HEK293 (cell line): ENCODE data around the gene FAAH.
A peak's percentile ranks its signal among the peaks of the same experiment; 100 is the strongest.

ENCODE experiments used
- CTCF ChIA-PET: fragments of 350-600 bp; formaldehyde crosslinking; extraction: SDS; loops from one replicate; lab custom pipeline; 2021; ENCODE audit warnings: antibody characterized with exemption; lab: Yijun Ruan, JAX
- POLR2A ChIA-PET: fragments of 300-600 bp; formaldehyde crosslinking; extraction: SDS; loops from one replicate; lab custom pipeline; 2020; ENCODE audit warnings: antibody characterized with exemption, inconsistent platforms; lab: Yijun Ruan, JAX
- H3K27ac ChIP-seq: fragments of 200-500 bp; sonication (Bioruptor generic); 2 replicates; pipeline ENCODE4 v1.5.1; 2014; ENCODE audit warnings: low read depth, low read length, control low read depth, inconsistent platforms; ENCODE audit errors: extremely low read depth
- H3K36me3 ChIP-seq, 2 experiments: fragments of 200-500 bp in 1 of 2; sonication (Bioruptor generic) in 1 of 2; 1 replicate in 1 of 2; 2 replicates in 1 of 2; pipeline ENCODE4 v1.5.1; 2014 to 2017; ENCODE audit warnings: inconsistent platforms in 2 of 2, low read length in 2 of 2; ENCODE audit not compliant: control insufficient read depth in 2 of 2, insufficient read depth in 1 of 2
- H3K4me1 ChIP-seq: fragments of 200-500 bp; sonication (Bioruptor generic); 2 replicates; pipeline ENCODE4 v1.5.1; 2014; ENCODE audit warnings: mild to moderate bottlenecking, low read length, inconsistent platforms; ENCODE audit not compliant: control insufficient read depth, insufficient read depth
- H3K4me3 ChIP-seq: 2 replicates; pipeline ENCODE4 v1.5.1; 2011; ENCODE audit warnings: low read depth, mild to moderate bottlenecking, control low read depth, low read length, moderate library complexity
- H3K9me3 ChIP-seq: fragments of 200-500 bp; sonication (Bioruptor generic); 2 replicates; pipeline ENCODE4 v1.5.1; 2014; ENCODE audit warnings: low read depth, low read length, inconsistent platforms; ENCODE audit not compliant: control insufficient read depth, insufficient read depth
- MZF1 ChIP-seq: fragments of 450-650 bp; formaldehyde crosslinking; IDR thresholded peaks from 2 replicates; pipeline ENCODE4 v1.5.1; 2017; ENCODE audit warnings: missing biosample characterization, missing genetic modification characterization, borderline replicate concordance
- PRDM6 ChIP-seq: fragments of 450-650 bp; formaldehyde crosslinking; IDR thresholded peaks from 2 replicates; pipeline ENCODE4 v1.5.1; 2017; ENCODE audit warnings: missing biosample characterization, missing genetic modification characterization
- ZBTB20 ChIP-seq: fragments of 450-650 bp; formaldehyde crosslinking; IDR thresholded peaks from 2 replicates; pipeline ENCODE4 v1.5.1; 2016; ENCODE audit warnings: missing biosample characterization, missing genetic modification characterization
- ZBTB7A ChIP-seq: fragments of 450-650 bp; formaldehyde crosslinking; IDR thresholded peaks from 2 replicates; pipeline ENCODE4 v1.5.1; 2016; ENCODE audit warnings: low read depth, missing biosample characterization, missing genetic modification characterization
- ZNF214 ChIP-seq: fragments of 450-650 bp; formaldehyde crosslinking; IDR thresholded peaks from 2 replicates; pipeline ENCODE4 v1.5.1; 2017; ENCODE audit warnings: missing biosample characterization, mild to moderate bottlenecking, missing genetic modification characterization, borderline replicate concordance
- ZNF292 ChIP-seq: fragments of 450-650 bp; formaldehyde crosslinking; IDR thresholded peaks from 2 replicates; pipeline ENCODE4 v1.5.1; 2016; ENCODE audit warnings: low read depth, missing biosample characterization, missing genetic modification characterization, borderline replicate concordance
- ZNF311 ChIP-seq: fragments of 450-650 bp; formaldehyde crosslinking; IDR thresholded peaks from 2 replicates; pipeline ENCODE4 v1.5.1; 2017; ENCODE audit warnings: missing biosample characterization, missing genetic modification characterization, borderline replicate concordance
- ZNF362 ChIP-seq: fragments of 450-650 bp; formaldehyde crosslinking; IDR thresholded peaks from 2 replicates; pipeline ENCODE4 v1.5.1; 2016; ENCODE audit warnings: missing biosample characterization, missing genetic modification characterization
- ZNF398 ChIP-seq: fragments of 450-650 bp; formaldehyde crosslinking; IDR thresholded peaks from 2 replicates; pipeline ENCODE4 v1.5.1; 2017; ENCODE audit warnings: missing biosample characterization, missing genetic modification characterization
- ZNF513 ChIP-seq: fragments of 450-650 bp; IDR thresholded peaks from 2 replicates; pipeline ENCODE4 v1.5.1; 2018; ENCODE audit warnings: missing biosample characterization, missing genetic modification characterization
- ZNF521 ChIP-seq: fragments of 450-650 bp; formaldehyde crosslinking; IDR thresholded peaks from 2 replicates; pipeline ENCODE4 v1.5.1; 2017; ENCODE audit warnings: missing biosample characterization, mild to moderate bottlenecking, missing genetic modification characterization
- ZNF548 ChIP-seq: fragments of 450-650 bp; formaldehyde crosslinking; IDR thresholded peaks from 2 replicates; pipeline ENCODE4 v1.5.1; 2016; ENCODE audit warnings: missing biosample characterization, missing genetic modification characterization
- ZNF560 ChIP-seq: fragments of 450-650 bp; formaldehyde crosslinking; IDR thresholded peaks from 2 replicates; pipeline ENCODE4 v1.5.1; 2017; ENCODE audit warnings: missing biosample characterization, missing genetic modification characterization, borderline replicate concordance
- ZNF571 ChIP-seq: fragments of 450-650 bp; formaldehyde crosslinking; IDR thresholded peaks from 2 replicates; pipeline ENCODE4 v1.5.0; 2017; ENCODE audit warnings: missing biosample characterization, missing genetic modification characterization
- ZNF580 ChIP-seq: fragments of 450-650 bp; formaldehyde crosslinking; IDR thresholded peaks from 2 replicates; pipeline ENCODE4 v1.5.1; 2016; ENCODE audit warnings: missing biosample characterization, missing genetic modification characterization
- ZNF658 ChIP-seq: fragments of 450-650 bp; formaldehyde crosslinking; IDR thresholded peaks from 2 replicates; pipeline ENCODE4; 2016; ENCODE audit warnings: missing biosample characterization, missing genetic modification characterization
- ZNF776 ChIP-seq: fragments of 450-650 bp; formaldehyde crosslinking; IDR thresholded peaks from 2 replicates; pipeline ENCODE4 v1.5.0; 2017; ENCODE audit warnings: missing biosample characterization, missing genetic modification characterization, borderline replicate concordance
- ZSCAN16 ChIP-seq: fragments of 450-650 bp; formaldehyde crosslinking; IDR thresholded peaks from 2 replicates; pipeline ENCODE4 v1.5.1; 2016; ENCODE audit warnings: missing biosample characterization, missing genetic modification characterization

FAAH gene

GRCh38 chr1:46411601-46412341, 17.7 kb downstream of the FAAH start (continued):
- TF ChIP-seq ZNF362 (tag by site-specific recombination) = no peak
- TF ChIP-seq ZNF580 (tag by site-specific recombination) = no peak
- TF ChIP-seq ZNF548 = no peak

GRCh38 chr1:46412893-46413595, 18.9 kb downstream of the FAAH start:
- Histone ChIP-seq H3K4me3 (no peak overlapping the region), H3K4me1 (no peaks in the 10 kb centered on the region), H3K36me3 (no peaks in the 10 kb centered on the region), H3K27ac (no peak overlapping the region), H3K9me3 (no peaks in the 10 kb centered on the region)
- TF ChIP-seq ZNF776 (tag by site-specific recombination) (no peak), ZBTB20 (0 out of 2 replicates have a peak, but pooled peaks have one; percentile 25), ZBTB7A (tag by site-specific recombination) (no peak)
- POLR2A ChIA-PET = no interaction called here
- CTCF ChIA-PET = interaction anchor here (0.7 to 2.4 kb wide), 3 partner anchors 8 to 26 kb away, joined by 3 to 19 read pairs (median 3); no protein-coding TSS in a partner anchor

GRCh38 chr1:46413596-46413985, 19.5 kb downstream of the FAAH start:
- no peaks in the 10 kb centered on the region for H3K9me3 ChIP-seq

More at GRCh38 chr1:46413596-46413985, 19.5 kb downstream of the FAAH start:
- CTCF ChIA-PET = interaction anchor here (0.8 to 1.2 kb wide), 3 partner anchors 8 to 80 kb away, joined by 3 to 4 read pairs (median 3); no protein-coding TSS in a partner anchor
- H3K36me3 ChIP-seq = no peaks in the 10 kb centered on the region
- H3K27ac ChIP-seq = no peak overlapping the region
- TF ChIP-seq ZNF311 (tag by site-specific recombination) (no peak), ZNF571 (tag by site-specific recombination) (no peak), ZNF398 (tag by site-specific recombination) (no peak), ZNF513 (tag by site-specific recombination) (no peak), ZNF548 (no peak), ZNF658 (tag by site-specific recombination) (no peak), ZNF560 (tag by site-specific recombination) (no peak), ZBTB7A (tag by site-specific recombination) (no peak), PRDM6 (tag by site-specific recombination) (no peak), ZSCAN16 (no peak), ZNF521 (no peak), ZNF214 (tag by site-specific recombination) (no peak), ZNF292 (tag by site-specific recombination) (no peak), MZF1 (tag by site-specific recombination) (no peak)
- POLR2A ChIA-PET = no interaction called here
- no peaks in the 10 kb centered on the region for H3K4me1 ChIP-seq
- H3K4me3 ChIP-seq = no peak overlapping the region
